ENCODE measurements around the gene SETBP1. TPM values are rescaled to one million over a fixed set of nuclear protein-coding genes. Genes with fewer than 3 reads are reported as not detected.

SETBP1 gene
- total RNA-seq, 4 donors from 2014 or later, result 3.3 to 86.6 (median 16.3) TPM

- DNase-seq, result no peak
- H3K4me1 ChIP-seq, result no peaks in the 10 kb centered on the region
- no peak overlapping the region for H3K27ac ChIP-seq
- no peaks in the 10 kb centered on the region for H3K27me3 ChIP-seq
- H3K36me3 ChIP-seq, result no peaks in the 10 kb centered on the region
- TF ChIP-seq POLR2A (IDR thresholded peaks at IDR 0.05) (no peak), CTCF (IDR thresholded peaks at IDR 0.05) (no peak)
- H3K9me3 ChIP-seq, result no peaks in the 10 kb centered on the region
- no peak overlapping the region for H3K4me3 ChIP-seq
Observed at GRCh38 chr18:44878335-44878734, 197.6 kb downstream of the SETBP1 start.

- no peak for DNase-seq
- no peaks in the 10 kb centered on the region for H3K27me3 ChIP-seq
- H3K4me3 ChIP-seq, result no peak overlapping the region
- H3K9me3 ChIP-seq, result no peaks in the 10 kb centered on the region
- no peak overlapping the region for H3K27ac ChIP-seq
- TF ChIP-seq POLR2A (IDR thresholded peaks at IDR 0.05) (no peak), CTCF (IDR thresholded peaks at IDR 0.05) (no peak)
- H3K36me3 ChIP-seq, result no peaks in the 10 kb centered on the region
- H3K4me1 ChIP-seq, result no peaks in the 10 kb centered on the region
Observed at GRCh38 chr18:44880170-44880569, 199.5 kb downstream of the SETBP1 start.

GRCh38 chr18:44881461-44882162 is 200.9 kb downstream of the SETBP1 start:
- Histone ChIP-seq H3K27me3 (no peaks in the 10 kb centered on the region), H3K36me3 (no peaks in the 10 kb centered on the region), H3K4me1 (no peaks in the 10 kb centered on the region), H3K4me3 (no peak overlapping the region), H3K9me3 (no peaks in the 10 kb centered on the region), H3K27ac (no peak overlapping the region)
- DNase-seq, result no peak
- TF ChIP-seq POLR2A (IDR thresholded peaks at IDR 0.05), result no peak
- TF ChIP-seq CTCF (IDR thresholded peaks at IDR 0.05), result no peak

- H3K36me3 ChIP-seq, result no peaks in the 10 kb centered on the region
- no peak overlapping the region for H3K27ac ChIP-seq
- TF ChIP-seq POLR2A (IDR thresholded peaks at IDR 0.05) (no peak), CTCF (IDR thresholded peaks at IDR 0.05) (no peak)
- no peaks in the 10 kb centered on the region for H3K9me3 ChIP-seq
- no peaks in the 10 kb centered on the region for H3K4me1 ChIP-seq
- H3K27me3 ChIP-seq, result no peaks in the 10 kb centered on the region
- DNase-seq, result no peak
- H3K4me3 ChIP-seq, result no peak overlapping the region
Observed at GRCh38 chr18:44882163-44882868, 201.6 kb downstream of the SETBP1 start.

- DNase-seq, result no peak
- Histone ChIP-seq H3K9me3 (no peaks in the 10 kb centered on the region), H3K36me3 (no peaks in the 10 kb centered on the region), H3K4me1 (peaks cover 0 to 4% (median 0%) of the 10 kb centered on the region in 4 donors), H3K27ac (no peak overlapping the region), H3K4me3 (no peak overlapping the region), H3K27me3 (no peaks in the 10 kb centered on the region)
- TF ChIP-seq CTCF (IDR thresholded peaks at IDR 0.05) (no peak), POLR2A (IDR thresholded peaks at IDR 0.05) (no peak)
Observed at GRCh38 chr18:44883671-44884070, 203.0 kb downstream of the SETBP1 start.
